GM12875 (cell line): ENCODE data around the gene BBS9.

Experiments used
- H3K4me3 ChIP-seq: one replicate; pipeline ENCODE4 v1.5.1; 2011; ENCODE audit warnings: low read depth, low read length, control low read depth
- CTCF ChIP-seq: IDR thresholded peaks from 2 replicates; pipeline ENCODE4 v1.5.1; 2011; ENCODE audit warnings: low read depth, mild to moderate bottlenecking, control low read depth, inconsistent platforms, low read length, moderate library complexity, borderline replicate concordance; ENCODE audit not compliant: insufficient read depth

Gene BBS9

GRCh38 chr7:33400214-33400538 lies 270.8 kb downstream of the BBS9 start:
- TF ChIP-seq CTCF: no peak
- H3K4me3 ChIP-seq: no peak overlapping the region

GRCh38 chr7:33410266-33410665 lies 280.9 kb downstream of the BBS9 start:
- H3K4me3 ChIP-seq: no peak overlapping the region
- TF ChIP-seq CTCF: no peak

- H3K4me3 ChIP-seq: no peak overlapping the region
- TF ChIP-seq CTCF: no peak
These were observed 281.7 kb downstream of the BBS9 start for GRCh38 chr7:33411020-33411419.

- TF ChIP-seq CTCF: no peak
- H3K4me3 ChIP-seq: no peak overlapping the region
These were observed 283.0 kb downstream of the BBS9 start for GRCh38 chr7:33412331-33412730.

GRCh38 chr7:33418251-33418701 lies 288.9 kb downstream of the BBS9 start:
- no peak for TF ChIP-seq CTCF
- no peak overlapping the region for H3K4me3 ChIP-seq

- no peak for TF ChIP-seq CTCF
- no peak overlapping the region for H3K4me3 ChIP-seq
These were observed 291.1 kb downstream of the BBS9 start for GRCh38 chr7:33420311-33420940.

- no peak for TF ChIP-seq CTCF
- no peak overlapping the region for H3K4me3 ChIP-seq
These were observed 292.1 kb downstream of the BBS9 start for GRCh38 chr7:33421429-33421828.
